HepG2 (cell line): ENCODE results near the gene LCN1.

Source experiments
- CHD2 ChIP-seq: IDR thresholded peaks from 2 replicates; pipeline ENCODE4 v1.6.1; 2011; ENCODE audit warnings: low read depth, low read length, improper control_type of control experiment
- KLF16 ChIP-seq, 2 experiments: sonication (generic) in 1 of 2; formaldehyde crosslinking in 1 of 2; IDR thresholded peaks; 2 replicates each; pipeline versions ENCODE4 v1.6.1 to v1.8.0; 2016 to 2023; ENCODE audit warnings: missing genetic modification reagents in 2 of 2, missing compliant biosample characterization in 1 of 2
- POLR2AphosphoS5 ChIP-seq: IDR thresholded peaks from 2 replicates; pipeline ENCODE4 v1.6.1; 2012; ENCODE audit warnings: low read depth, low read length
- TCF12 ChIP-seq, 2 experiments: fragments of 450-650 bp in 1 of 2; sonication (generic) in 1 of 2; formaldehyde crosslinking in 1 of 2; IDR thresholded peaks; 2 replicates each; pipeline versions ENCODE4 v1.6.1 to v1.8.0; 2017 to 2022; ENCODE audit warnings: antibody characterized with exemption in 1 of 2, mild to moderate bottlenecking in 1 of 2, missing genetic modification reagents in 1 of 2, moderate library complexity in 1 of 2
- ZNF282 ChIP-seq: fragments of 450-650 bp; IDR thresholded peaks from 2 replicates; pipeline ENCODE4 v1.6.1; 2018; ENCODE audit not compliant: partially characterized antibody
- ZSCAN29 ChIP-seq: sonication (generic); formaldehyde crosslinking; conservative IDR thresholded peaks from 2 replicates; pipeline ENCODE4 v1.4.0; 2020; ENCODE audit warnings: mild to moderate bottlenecking, missing genetic modification reagents
- TF ChIP-seq, protein P1 (sequence below): sonication (generic); formaldehyde crosslinking; IDR thresholded peaks from 2 replicates; pipeline ENCODE4 v1.5.0; 2020; ENCODE audit warnings: mild to moderate bottlenecking, missing genetic modification reagents, moderate library complexity

DNA sequence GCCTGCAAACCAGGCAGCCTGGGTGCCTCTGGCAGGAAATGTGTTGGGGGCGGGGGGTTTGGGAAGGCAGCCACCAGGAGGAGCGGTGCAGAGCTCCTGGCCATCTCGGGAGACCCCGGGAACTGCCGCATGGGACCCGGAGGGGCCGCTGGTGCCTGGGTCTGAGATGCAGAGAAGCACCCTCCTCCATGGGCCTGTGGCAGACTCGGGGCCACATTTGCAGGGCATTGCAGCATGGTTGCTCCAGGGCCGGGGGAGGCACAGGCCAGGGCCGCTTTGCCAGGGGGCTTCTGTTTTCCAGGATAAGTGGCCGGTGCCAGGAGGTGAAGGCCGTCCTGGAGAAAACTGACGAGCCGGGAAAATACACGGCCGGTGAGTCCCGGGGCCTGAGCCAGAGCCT lies 1.7 kb downstream of the LCN1 start:
- TF ChIP-seq CHD2 (no peak), TCF12 (IDR thresholded peaks at IDR 0.05) (no peak), TCF12 (CRISPR knock-in tag; IDR thresholded peaks at IDR 0.05) (no peak), POLR2AphosphoS5 (no peak), KLF16 (CRISPR knock-in tag; IDR thresholded peaks at IDR 0.05) (no peak), ZSCAN29 (CRISPR knock-in tag) (no peak), ZNF282 (no peak)
- TF ChIP-seq, protein P1, sequence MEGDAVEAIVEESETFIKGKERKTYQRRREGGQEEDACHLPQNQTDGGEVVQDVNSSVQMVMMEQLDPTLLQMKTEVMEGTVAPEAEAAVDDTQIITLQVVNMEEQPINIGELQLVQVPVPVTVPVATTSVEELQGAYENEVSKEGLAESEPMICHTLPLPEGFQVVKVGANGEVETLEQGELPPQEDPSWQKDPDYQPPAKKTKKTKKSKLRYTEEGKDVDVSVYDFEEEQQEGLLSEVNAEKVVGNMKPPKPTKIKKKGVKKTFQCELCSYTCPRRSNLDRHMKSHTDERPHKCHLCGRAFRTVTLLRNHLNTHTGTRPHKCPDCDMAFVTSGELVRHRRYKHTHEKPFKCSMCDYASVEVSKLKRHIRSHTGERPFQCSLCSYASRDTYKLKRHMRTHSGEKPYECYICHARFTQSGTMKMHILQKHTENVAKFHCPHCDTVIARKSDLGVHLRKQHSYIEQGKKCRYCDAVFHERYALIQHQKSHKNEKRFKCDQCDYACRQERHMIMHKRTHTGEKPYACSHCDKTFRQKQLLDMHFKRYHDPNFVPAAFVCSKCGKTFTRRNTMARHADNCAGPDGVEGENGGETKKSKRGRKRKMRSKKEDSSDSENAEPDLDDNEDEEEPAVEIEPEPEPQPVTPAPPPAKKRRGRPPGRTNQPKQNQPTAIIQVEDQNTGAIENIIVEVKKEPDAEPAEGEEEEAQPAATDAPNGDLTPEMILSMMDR (CRISPR knock-in tag), result no peak
